LNCaP clone FGC (cell line): ENCODE results near the gene ACOT9.
A peak's percentile ranks its signal among the peaks of the same experiment; 100 is the strongest.
"Not testable (repeated sequence)": the region's sequence is repeated elsewhere in the genome, so short reads cannot be mapped to it uniquely, and the experiment has no call there.

Experiments
- DNase-seq: peaks from one replicate; pipeline ENCODE4 v3.0.0-alpha.2; 2011; ENCODE audit warnings: low read depth
- H3K4me3 ChIP-seq: 2 replicates; pipeline ENCODE4 v1.5.1; 2011; ENCODE audit warnings: mild to moderate bottlenecking, low read depth, low read length, control low read depth
- TF ChIP-seq, protein P1 (sequence below): IDR thresholded peaks from 2 replicates; pipeline ENCODE4 v1.5.1; 2012; ENCODE audit warnings: mild to moderate bottlenecking; ENCODE audit not compliant: control insufficient read depth, insufficient read depth; ENCODE audit errors: extremely low read depth

ACOT9 gene

DNA sequence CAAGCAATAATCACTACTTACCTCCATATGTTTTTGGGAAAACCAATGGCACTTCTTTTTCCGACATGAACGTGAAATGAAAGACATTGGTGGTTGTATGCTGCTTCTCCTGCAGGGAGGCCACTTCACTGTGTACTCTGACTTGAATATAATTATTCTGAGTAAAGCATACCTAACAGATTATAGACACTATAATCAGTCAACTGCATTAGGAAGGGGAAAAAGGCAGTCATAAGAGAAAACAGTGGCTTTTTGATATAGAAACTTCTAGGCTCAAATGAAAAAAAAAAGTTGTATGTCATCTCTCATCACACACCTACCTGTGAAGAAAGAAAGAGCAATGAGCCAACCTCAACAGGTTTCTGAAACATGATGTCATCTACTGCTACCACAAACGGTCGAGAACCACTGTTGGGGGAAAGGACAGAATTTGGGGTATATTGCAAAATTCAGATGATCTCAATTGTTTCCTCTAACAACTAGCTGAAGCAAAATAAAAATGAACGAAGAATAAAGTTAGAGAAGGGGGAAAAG, 38.3 kb downstream of the ACOT9 start:
- DNase-seq = no peak
- no peak overlapping the region for H3K4me3 ChIP-seq
- TF ChIP-seq, protein P1, sequence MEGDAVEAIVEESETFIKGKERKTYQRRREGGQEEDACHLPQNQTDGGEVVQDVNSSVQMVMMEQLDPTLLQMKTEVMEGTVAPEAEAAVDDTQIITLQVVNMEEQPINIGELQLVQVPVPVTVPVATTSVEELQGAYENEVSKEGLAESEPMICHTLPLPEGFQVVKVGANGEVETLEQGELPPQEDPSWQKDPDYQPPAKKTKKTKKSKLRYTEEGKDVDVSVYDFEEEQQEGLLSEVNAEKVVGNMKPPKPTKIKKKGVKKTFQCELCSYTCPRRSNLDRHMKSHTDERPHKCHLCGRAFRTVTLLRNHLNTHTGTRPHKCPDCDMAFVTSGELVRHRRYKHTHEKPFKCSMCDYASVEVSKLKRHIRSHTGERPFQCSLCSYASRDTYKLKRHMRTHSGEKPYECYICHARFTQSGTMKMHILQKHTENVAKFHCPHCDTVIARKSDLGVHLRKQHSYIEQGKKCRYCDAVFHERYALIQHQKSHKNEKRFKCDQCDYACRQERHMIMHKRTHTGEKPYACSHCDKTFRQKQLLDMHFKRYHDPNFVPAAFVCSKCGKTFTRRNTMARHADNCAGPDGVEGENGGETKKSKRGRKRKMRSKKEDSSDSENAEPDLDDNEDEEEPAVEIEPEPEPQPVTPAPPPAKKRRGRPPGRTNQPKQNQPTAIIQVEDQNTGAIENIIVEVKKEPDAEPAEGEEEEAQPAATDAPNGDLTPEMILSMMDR = no peak

DNA sequence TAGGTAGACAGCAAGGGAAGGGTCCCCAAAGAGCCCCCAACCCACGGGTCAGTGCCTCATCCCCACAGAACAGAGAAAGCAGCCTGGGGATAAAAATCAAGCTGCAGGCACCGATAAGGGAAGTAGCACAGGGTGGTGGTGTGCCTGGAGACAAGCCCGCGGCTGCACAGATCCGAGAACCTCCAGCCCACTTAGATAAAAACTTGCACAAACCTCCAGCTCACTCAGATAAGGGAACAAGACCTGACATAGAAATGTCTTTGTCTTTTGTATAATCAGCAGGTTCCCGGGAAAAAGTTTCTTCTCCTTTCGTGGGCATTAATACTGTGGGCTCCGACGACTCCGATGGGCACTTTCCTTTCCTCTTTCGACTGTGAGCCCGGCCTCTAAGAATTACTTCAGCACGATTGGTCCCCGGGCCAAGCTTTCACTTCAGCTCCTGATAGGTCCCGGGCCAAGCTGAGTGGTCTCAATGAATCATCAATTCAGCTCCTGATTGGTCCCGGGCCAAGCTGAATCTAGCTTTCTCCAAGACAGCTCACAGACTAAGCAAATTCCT, 43.4 kb downstream of the ACOT9 start:
- H3K4me3 ChIP-seq = no peak overlapping the region
- no peak for DNase-seq
- TF ChIP-seq, protein P1 = no peak

DNA sequence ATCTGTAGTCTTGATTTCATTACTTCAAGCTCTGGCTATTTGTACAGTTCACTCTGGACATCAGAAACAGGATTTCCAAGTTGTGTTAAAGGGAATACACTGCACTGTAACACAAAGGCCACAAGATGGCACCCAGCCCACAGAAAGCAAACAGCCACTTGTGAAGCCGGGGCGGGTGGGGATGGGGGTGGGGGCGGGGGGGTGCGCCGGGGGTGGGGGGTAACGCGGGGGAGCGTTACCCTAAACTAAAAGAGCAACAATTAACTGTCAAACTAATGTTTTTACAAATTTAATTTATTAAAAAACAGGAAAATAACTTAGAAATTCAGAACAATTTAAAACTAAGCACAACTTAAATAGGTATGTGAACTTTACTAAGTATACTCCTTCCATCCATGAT, 48.5 kb downstream of the ACOT9 start:
- no peak overlapping the region for H3K4me3 ChIP-seq
- TF ChIP-seq, protein P1 = peak; percentile 65
- DNase-seq = peak; percentile 39

DNA sequence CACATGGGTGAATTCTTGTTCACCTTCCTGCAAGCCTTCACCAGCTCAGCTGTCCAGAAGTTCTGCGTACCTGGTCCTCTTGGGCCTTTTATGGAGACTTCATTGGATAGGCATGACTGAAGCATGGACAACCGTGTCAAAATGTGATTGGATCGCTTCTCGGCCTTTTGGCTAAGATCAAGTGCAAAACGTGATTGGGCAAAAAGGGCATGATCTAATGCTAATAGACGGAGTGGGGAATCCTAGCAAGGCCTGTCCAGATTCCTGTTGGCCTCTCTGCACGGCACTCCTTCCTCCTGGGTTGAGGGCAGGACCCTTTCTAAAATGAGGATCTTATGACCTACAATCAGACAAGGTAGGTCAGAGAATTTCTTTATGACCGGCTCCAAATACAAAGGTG, 50.9 kb downstream of the ACOT9 start:
- H3K4me3 ChIP-seq = no peak overlapping the region
- TF ChIP-seq, protein P1 = no peak
- no peak for DNase-seq

DNA sequence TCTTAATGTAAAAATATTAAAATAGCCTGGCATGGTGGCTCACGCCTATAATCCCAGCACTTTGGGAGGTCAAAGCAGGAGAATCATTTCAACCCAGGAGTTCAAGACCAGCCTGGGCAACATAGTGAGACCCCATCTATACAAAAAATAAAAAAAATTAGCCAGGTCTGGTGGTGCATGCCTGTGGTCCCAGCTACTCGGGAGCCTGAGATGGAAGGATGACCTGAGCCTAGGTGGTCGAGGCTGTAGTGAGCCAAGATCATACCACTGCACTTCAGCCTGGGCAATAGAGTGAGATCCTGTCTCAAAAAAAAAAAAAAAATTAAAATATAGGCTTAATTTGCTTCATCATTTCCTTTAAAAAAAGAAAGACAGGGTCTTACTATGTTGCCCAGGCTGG, 66.6 kb downstream of the ACOT9 start:
- not testable (repeated sequence) for DNase-seq

DNA sequence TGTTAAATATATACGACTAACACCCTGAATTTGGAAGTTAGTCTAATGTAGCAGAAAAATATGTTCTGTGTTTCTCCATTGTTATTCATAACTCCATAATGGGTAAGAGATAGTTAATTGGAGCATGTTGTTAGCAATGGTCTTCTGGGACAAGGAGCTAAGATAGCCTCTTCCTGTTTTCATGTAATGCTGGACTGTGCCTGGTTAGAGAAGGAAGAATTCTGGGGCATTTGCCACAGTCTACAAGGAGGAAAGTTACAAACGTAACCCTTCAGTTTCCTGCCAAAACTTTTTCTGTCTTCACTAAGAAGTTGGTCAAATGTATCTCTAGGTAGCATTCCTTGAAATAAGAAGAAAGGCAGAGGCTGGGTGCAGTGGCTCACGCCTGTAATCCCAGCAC, 70.0 kb downstream of the ACOT9 start:
- TF ChIP-seq, protein P1 = no peak
- DNase-seq = no peak
- H3K4me3 ChIP-seq = no peak overlapping the region

More for the DNA sequence above, 66.6 kb downstream of the ACOT9 start:
- not testable (repeated sequence) for H3K4me3 ChIP-seq

DNA sequence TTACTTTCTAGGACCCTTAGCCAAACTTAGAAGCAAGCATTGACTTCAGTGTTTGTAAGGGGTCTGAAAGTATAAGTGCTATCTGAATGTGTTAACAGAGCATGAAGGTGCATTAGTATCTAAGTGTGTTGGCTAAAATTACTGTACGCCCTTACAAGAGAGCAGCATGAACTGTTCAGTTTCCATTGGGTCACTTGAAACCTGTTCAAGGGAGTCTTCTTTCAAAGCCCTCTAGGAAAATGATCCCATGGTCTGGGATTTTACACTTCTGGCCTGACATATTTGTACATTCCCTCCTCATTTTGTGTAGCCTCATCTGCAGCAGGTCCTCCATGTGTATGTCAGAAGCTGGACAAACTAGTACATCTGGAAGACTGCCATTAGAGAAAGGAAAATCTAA, 72.5 kb downstream of the ACOT9 start:
- TF ChIP-seq, protein P1 = no peak
- no peak for DNase-seq
- H3K4me3 ChIP-seq = no peak overlapping the region
